ENCODE measurements around the gene IGFLR1.

Gene IGFLR1

GRCh38 chr19:35775298-35776101, 33.2 kb upstream of the IGFLR1 start, which contains the start of gene ARHGAP33:
Gene ARHGAP33, plus strand, starts transcription at chr19:35775564. Its CDS starts 95 bp downstream, at chr19:35775659.
- Histone ChIP-seq H3K14ac (ENCODE audit: low read length) (peak within 1 kb of the TSS; percentile 56), H3K18ac (ENCODE audit: low read length) (no peak within 1 kb of the TSS), H3K4ac (ENCODE audit: low read depth, low read length) (peak within 1 kb of the TSS; percentile 66), H3K4me3 (ENCODE audit: low read depth, low read length) (peak within 1 kb of the TSS; percentile 86), H3K79me1 (ENCODE audit: low read length) (peaks cover 3% of the 10 kb centered on the region), H3K27me3 (ENCODE audit: insufficient read depth, low read length) (no peaks in the 10 kb centered on the region), H2AFZ (ENCODE audit: insufficient read depth, low read length, poor library complexity) (peak within 1 kb of the TSS; percentile 73), H4K91ac (ENCODE audit: low read depth, low read length) (peak within 1 kb of the TSS; percentile 39), H3K4me1 (ENCODE audit: control insufficient read depth in 1 of 2, insufficient read depth in 2 of 2, low read length in 2 of 2) (peaks cover 6 to 15% of the 10 kb centered on the region in 2 experiments), H3K4me2 (ENCODE audit: low read length) (peak within 1 kb of the TSS; percentile 80), H3K23ac (ENCODE audit: low read length) (no peak within 1 kb of the TSS), H3K27ac (ENCODE audit: low read depth, low read length) (no peak within 1 kb of the TSS), H3K79me2 (ENCODE audit: control insufficient read depth, insufficient read depth, low read length, poor library complexity) (no peaks in the 10 kb centered on the region), H3K36me3 (ENCODE audit: control insufficient read depth in 1 of 2, insufficient read depth in 2 of 2, low read length in 2 of 2) (peaks cover 0 to 3% of the 10 kb centered on the region in 2 experiments), H3K9ac (ENCODE audit: low read length) (no peak within 1 kb of the TSS), H4K12ac (ENCODE audit: low read depth, low read length) (no peak within 1 kb of the TSS), H2BK120ac (ENCODE audit: insufficient read depth, low read length, poor library complexity) (peak within 1 kb of the TSS; percentile 36), H2BK5ac (ENCODE audit: low read depth, low read length, poor library complexity) (no peak within 1 kb of the TSS), H2BK12ac (ENCODE audit: low read length) (no peak within 1 kb of the TSS), H3K9me3 (ENCODE audit: insufficient read depth, low read depth, low read length) (no peaks in the 10 kb centered on the region), H4K8ac (ENCODE audit: low read depth, low read length) (peak within 1 kb of the TSS; percentile 75), H2AK5ac (ENCODE audit: low read length) (no peak within 1 kb of the TSS)
- WGBS (ENCODE audit: extremely low coverage, insufficient coverage, insufficient read length), result no CpG with 5 or more reads among the region's 82 CpGs
- DNase-seq, result peak; percentile 98 to 100

GRCh38 chr19:35775046-35775297, 32.7 kb upstream of the IGFLR1 start:
- Histone ChIP-seq H2BK5ac (ENCODE audit: low read depth, low read length, poor library complexity) (no peak overlapping the region), H3K4me2 (ENCODE audit: low read length) (peak overlapping the region; percentile 52), H3K9me3 (ENCODE audit: insufficient read depth, low read depth, low read length) (no peaks in the 10 kb centered on the region), H3K4ac (ENCODE audit: low read depth, low read length) (no peak overlapping the region), H3K9ac (ENCODE audit: low read length) (no peak overlapping the region), H3K14ac (ENCODE audit: low read length) (no peak overlapping the region), H4K12ac (ENCODE audit: low read depth, low read length) (no peak overlapping the region), H4K91ac (ENCODE audit: low read depth, low read length) (no peak overlapping the region), H3K27ac (ENCODE audit: low read depth, low read length) (no peak overlapping the region), H4K8ac (ENCODE audit: low read depth, low read length) (no peak overlapping the region), H2AK5ac (ENCODE audit: low read length) (no peak overlapping the region), H3K79me2 (ENCODE audit: control insufficient read depth, insufficient read depth, low read length, poor library complexity) (no peaks in the 10 kb centered on the region), H2BK120ac (ENCODE audit: insufficient read depth, low read length, poor library complexity) (no peak overlapping the region), H2BK12ac (ENCODE audit: low read length) (no peak overlapping the region), H3K18ac (ENCODE audit: low read length) (no peak overlapping the region), H3K4me3 (ENCODE audit: low read depth, low read length) (no peak overlapping the region), H3K79me1 (ENCODE audit: low read length) (peaks cover 3% of the 10 kb centered on the region), H3K4me1 (ENCODE audit: control insufficient read depth in 1 of 2, insufficient read depth in 2 of 2, low read length in 2 of 2) (peaks cover 6 to 15% of the 10 kb centered on the region in 2 experiments), H3K23ac (ENCODE audit: low read length) (no peak overlapping the region), H3K27me3 (ENCODE audit: insufficient read depth, low read length) (no peaks in the 10 kb centered on the region), H3K36me3 (ENCODE audit: control insufficient read depth in 1 of 2, insufficient read depth in 2 of 2, low read length in 2 of 2) (peaks cover 0 to 3% of the 10 kb centered on the region in 2 experiments), H2AFZ (ENCODE audit: insufficient read depth, low read length, poor library complexity) (no peak overlapping the region)
- DNase-seq, result no peak
- WGBS (ENCODE audit: extremely low coverage, insufficient coverage, insufficient read length), result no CpG with 5 or more reads among the region's 9 CpGs

- peaks cover 3% of the 10 kb centered on the region for H3K79me1 ChIP-seq (ENCODE audit: low read length)
- H3K14ac ChIP-seq (ENCODE audit: low read length), result no peak overlapping the region
- peak; percentile 39 to 56 for DNase-seq
- no peak overlapping the region for H3K4me3 ChIP-seq (ENCODE audit: low read depth, low read length)
- H3K18ac ChIP-seq (ENCODE audit: low read length), result no peak overlapping the region
- H2AK5ac ChIP-seq (ENCODE audit: low read length), result no peak overlapping the region
- H2BK12ac ChIP-seq (ENCODE audit: low read length), result no peak overlapping the region
- H2BK120ac ChIP-seq (ENCODE audit: insufficient read depth, low read length, poor library complexity), result no peak overlapping the region
- no peak overlapping the region for H4K91ac ChIP-seq (ENCODE audit: low read depth, low read length)
- H3K27me3 ChIP-seq (ENCODE audit: insufficient read depth, low read length), result no peaks in the 10 kb centered on the region
- H3K9ac ChIP-seq (ENCODE audit: low read length), result no peak overlapping the region
- H3K9me3 ChIP-seq (ENCODE audit: insufficient read depth, low read depth, low read length), result no peaks in the 10 kb centered on the region
- H3K4me2 ChIP-seq (ENCODE audit: low read length), result peak overlapping the region; percentile 52
- H3K27ac ChIP-seq (ENCODE audit: low read depth, low read length), result no peak overlapping the region
- no peak overlapping the region for H2BK5ac ChIP-seq (ENCODE audit: low read depth, low read length, poor library complexity)
- no peak overlapping the region for H3K4ac ChIP-seq (ENCODE audit: low read depth, low read length)
- H3K79me2 ChIP-seq (ENCODE audit: control insufficient read depth, insufficient read depth, low read length, poor library complexity), result no peaks in the 10 kb centered on the region
- H3K23ac ChIP-seq (ENCODE audit: low read length), result no peak overlapping the region
- H4K8ac ChIP-seq (ENCODE audit: low read depth, low read length), result no peak overlapping the region
- no peak overlapping the region for H2AFZ ChIP-seq (ENCODE audit: insufficient read depth, low read length, poor library complexity)
- H3K36me3 ChIP-seq (ENCODE audit: control insufficient read depth in 1 of 2, insufficient read depth in 2 of 2, low read length in 2 of 2), result peaks cover 0 to 3% of the 10 kb centered on the region in 2 experiments
- WGBS (ENCODE audit: extremely low coverage, insufficient coverage, insufficient read length), result no CpG with 5 or more reads among the region's 16 CpGs
- H3K4me1 ChIP-seq (ENCODE audit: control insufficient read depth in 1 of 2, insufficient read depth in 2 of 2, low read length in 2 of 2), result peaks cover 6 to 15% of the 10 kb centered on the region in 2 experiments
- H4K12ac ChIP-seq (ENCODE audit: low read depth, low read length), result no peak overlapping the region
Observed at GRCh38 chr19:35774274-35775045, 32.2 kb upstream of the IGFLR1 start.

GRCh38 chr19:35773020-35773806, 31.0 kb upstream of the IGFLR1 start:
- no peak overlapping the region for H2AK5ac ChIP-seq (ENCODE audit: low read length)
- no peak overlapping the region for H3K18ac ChIP-seq (ENCODE audit: low read length)
- no peak overlapping the region for H3K4me2 ChIP-seq (ENCODE audit: low read length)
- no peak overlapping the region for H4K8ac ChIP-seq (ENCODE audit: low read depth, low read length)
- H2BK5ac ChIP-seq (ENCODE audit: low read depth, low read length, poor library complexity), result no peak overlapping the region
- H3K9ac ChIP-seq (ENCODE audit: low read length), result no peak overlapping the region
- peaks cover 4 to 7% of the 10 kb centered on the region in 2 experiments for H3K36me3 ChIP-seq (ENCODE audit: control insufficient read depth in 1 of 2, insufficient read depth in 2 of 2, low read length in 2 of 2)
- H3K4me3 ChIP-seq (ENCODE audit: low read depth, low read length), result no peak overlapping the region
- DNase-seq, result no peak
- H3K23ac ChIP-seq (ENCODE audit: low read length), result no peak overlapping the region
- no peaks in the 10 kb centered on the region for H3K79me2 ChIP-seq (ENCODE audit: control insufficient read depth, insufficient read depth, low read length, poor library complexity)
- H2AFZ ChIP-seq (ENCODE audit: insufficient read depth, low read length, poor library complexity), result no peak overlapping the region
- H3K4me1 ChIP-seq (ENCODE audit: control insufficient read depth in 1 of 2, insufficient read depth in 2 of 2, low read length in 2 of 2), result peaks cover 6 to 15% of the 10 kb centered on the region in 2 experiments
- no peak overlapping the region for H2BK12ac ChIP-seq (ENCODE audit: low read length)
- no peak overlapping the region for H3K14ac ChIP-seq (ENCODE audit: low read length)
- H3K4ac ChIP-seq (ENCODE audit: low read depth, low read length), result no peak overlapping the region
- H4K91ac ChIP-seq (ENCODE audit: low read depth, low read length), result no peak overlapping the region
- H3K9me3 ChIP-seq (ENCODE audit: insufficient read depth, low read depth, low read length), result no peaks in the 10 kb centered on the region
- no peak overlapping the region for H4K12ac ChIP-seq (ENCODE audit: low read depth, low read length)
- peaks cover 3% of the 10 kb centered on the region for H3K79me1 ChIP-seq (ENCODE audit: low read length)
- no peak overlapping the region for H2BK120ac ChIP-seq (ENCODE audit: insufficient read depth, low read length, poor library complexity)
- WGBS (ENCODE audit: extremely low coverage, insufficient coverage, insufficient read length), result no CpG with 5 or more reads among the region's 9 CpGs
- no peak overlapping the region for H3K27ac ChIP-seq (ENCODE audit: low read depth, low read length)
- no peaks in the 10 kb centered on the region for H3K27me3 ChIP-seq (ENCODE audit: insufficient read depth, low read length)

Measured in trophoblast cell (in vitro differentiated cells and primary cell).